ENCODE data around the gene KIF18B. TPM values are rescaled to one million over a fixed set of nuclear protein-coding genes. Genes with fewer than 3 reads are reported as not detected.

Gene KIF18B
- total and polyA plus RNA-seq, 2 of the 8 experiments (the other 6 are each of a cell fraction or from before 2014, with no cell fraction given): 39.0 to 59.4 TPM

DNA sequence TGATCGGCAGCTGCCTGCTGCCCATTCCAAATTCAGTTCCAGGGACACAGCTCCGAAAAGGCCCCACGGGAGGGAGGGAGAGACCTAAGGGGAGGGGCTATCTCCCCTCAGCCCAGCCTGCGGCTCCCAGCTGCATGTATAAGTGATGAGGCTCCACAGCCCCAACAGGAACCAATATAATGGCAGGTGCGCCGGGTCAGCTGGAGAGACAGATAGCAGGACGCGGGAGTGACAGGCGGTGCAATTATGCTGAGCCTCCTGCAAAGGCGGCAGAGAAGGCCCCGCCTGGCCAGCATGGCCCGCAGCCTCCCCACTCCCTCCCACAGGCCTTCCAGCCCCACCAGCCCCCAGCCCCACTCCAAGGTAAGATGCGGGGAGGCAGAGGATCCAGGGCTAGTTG lies 28.6 kb upstream of the KIF18B start:
- Histone ChIP-seq H3K4me3 (ENCODE audit: extremely low read depth in 1 of 4, insufficient read depth in 2 of 4, low read depth in 3 of 4, low read length in 4 of 4) (no peak overlapping the region), H2BK120ac (replicated peaks; ENCODE audit: low read depth, low read length) (no peak overlapping the region), H3K27me3 (replicated peaks in 1 of 4; ENCODE audit: control insufficient read depth in 3 of 4, extremely low read depth in 1 of 4, insufficient read depth in 3 of 4, low read length in 3 of 4) (peaks cover 0 to 2% (median 1%) of the 10 kb centered on the region in 4 experiments; a peak in 2 of 7 replicates), H3K79me2 (ENCODE audit: control insufficient read depth in 1 of 2, insufficient read depth in 2 of 2, low read length in 2 of 2) (no peaks in the 10 kb centered on the region), H4K8ac (ENCODE audit: extremely low read depth, insufficient read depth, low read length) (no peak overlapping the region), H3K56ac (replicated peaks; ENCODE audit: insufficient read length, low read depth, low read length) (no peak overlapping the region), H3K4ac (replicated peaks; ENCODE audit: insufficient read length, low read depth, low read length) (no peak overlapping the region), H3K23me2 (ENCODE audit: low read depth, low read length) (peaks cover 7% of the 10 kb centered on the region; the same call in 1 of the 2 replicates), H3K18ac (ENCODE audit: extremely low read depth, low read length) (no peak overlapping the region), H3K23ac (ENCODE audit: insufficient read length) (no peak overlapping the region), H2BK20ac (ENCODE audit: low read length) (no peak overlapping the region), H3K4me1 (replicated peaks in 1 of 4; ENCODE audit: control insufficient read depth in 3 of 4, insufficient read depth in 4 of 4, low read length in 3 of 4) (peaks cover 2 to 24% (median 13%) of the 10 kb centered on the region in 4 experiments; a peak in 6 of 7 replicates), H3K36me3 (ENCODE audit: control insufficient read depth in 2 of 4, insufficient read depth in 4 of 4, low read length in 3 of 4) (no peaks in the 10 kb centered on the region), H4K91ac (replicated peaks; ENCODE audit: insufficient read length, low read length) (no peak overlapping the region), H3K27ac (ENCODE audit: low read depth, low read length) (no peak overlapping the region), H2BK15ac (ENCODE audit: low read length) (0 out of 2 replicates have a peak overlapping the region, but pooled peaks have one; percentile 46), H4K20me1 (replicated peaks in 1 of 2; ENCODE audit: control insufficient read depth in 1 of 2, insufficient read depth in 2 of 2, low read length in 2 of 2) (no peaks in the 10 kb centered on the region), H2AK5ac (ENCODE audit: low read depth, low read length) (no peak overlapping the region), H2AFZ (ENCODE audit: low read length) (no peak overlapping the region), H2BK12ac (ENCODE audit: low read depth, low read length) (no peak overlapping the region), H3K9ac (replicated peaks in 1 of 4; ENCODE audit: extremely low read depth in 1 of 4, low read depth in 3 of 4, low read length in 3 of 4) (no peak overlapping the region), H4K5ac (ENCODE audit: insufficient read length, low read depth, low read length) (no peak overlapping the region), H3K9me3 (ENCODE audit: insufficient read depth in 2 of 2, low read depth in 1 of 2, low read length in 1 of 2) (no peaks in the 10 kb centered on the region), H3K79me1 (ENCODE audit: low read depth, low read length) (no peaks in the 10 kb centered on the region), H3K4me2 (ENCODE audit: insufficient read depth in 1 of 2, low read depth in 2 of 2, low read length in 2 of 2) (no peak overlapping the region), H3K14ac (ENCODE audit: insufficient read length) (no peak overlapping the region), H2BK5ac (ENCODE audit: low read depth, low read length) (no peak overlapping the region)
- POLR2A ChIA-PET (ENCODE audit: partially characterized antibody): interaction anchor here (1.4 to 1.8 kb wide), 2 partner anchors 12 to 46 kb away, joined by 4 to 9 read pairs; no protein-coding TSS in a partner anchor
- DNase-seq (ENCODE audit: low read depth in 1 of 2, low spot score in 2 of 2) (no peak), FAIRE-seq (no peak)
- CTCF ChIA-PET (ENCODE audit: partially characterized antibody): interaction anchor here (2.2 to 4.8 kb wide), 4 partner anchors 11 to 54 kb away, joined by 12 to 35 read pairs (median 18); no protein-coding TSS in a partner anchor
- WGBS, 2 experiments (ENCODE audit: extremely low coverage in 1 of 2, insufficient coverage in 1 of 2, insufficient read length in 1 of 2, insufficient replicate concordance in 2 of 2, low coverage in 1 of 2, low lambda C conversion rate in 2 of 2, missing lambda C conversion rate in 1 of 2): 80% methylated on average over 9 of the region's 13 CpGs; no CpG with 5 or more reads in 1 of the 2 experiments
- TF ChIP-seq POU5F1 (IDR thresholded peaks at IDR 0.05; ENCODE audit: low read depth, low read length) (no peak), HDAC2 (IDR thresholded peaks at IDR 0.05; ENCODE audit: borderline replicate concordance in 1 of 2, low read depth in 2 of 2, low read length in 2 of 2) (no peak), BACH1 (IDR thresholded peaks at IDR 0.05; ENCODE audit: low read length) (no peak), SIX5 (IDR thresholded peaks at IDR 0.05; ENCODE audit: low read depth, low read length) (no peak), RBBP5 (IDR thresholded peaks at IDR 0.05; ENCODE audit: borderline replicate concordance, low read depth, low read length) (no peak), KDM5A (IDR thresholded peaks at IDR 0.05; ENCODE audit: low read length) (no peak), TAF1 (IDR thresholded peaks at IDR 0.05; ENCODE audit: low read depth, low read length) (no peak)
- TF ChIP-seq, protein P1, sequence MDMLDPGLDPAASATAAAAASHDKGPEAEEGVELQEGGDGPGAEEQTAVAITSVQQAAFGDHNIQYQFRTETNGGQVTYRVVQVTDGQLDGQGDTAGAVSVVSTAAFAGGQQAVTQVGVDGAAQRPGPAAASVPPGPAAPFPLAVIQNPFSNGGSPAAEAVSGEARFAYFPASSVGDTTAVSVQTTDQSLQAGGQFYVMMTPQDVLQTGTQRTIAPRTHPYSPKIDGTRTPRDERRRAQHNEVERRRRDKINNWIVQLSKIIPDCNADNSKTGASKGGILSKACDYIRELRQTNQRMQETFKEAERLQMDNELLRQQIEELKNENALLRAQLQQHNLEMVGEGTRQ (IDR thresholded peaks at IDR 0.05; ENCODE audit: low read length): no peak
